Stimulated activated CD8-positive, alpha-beta memory T cell treated with anti-CD3 and anti-CD28 coated beads, Interleukin-15, amount 100 ng/mL, for 48 hours (primary cell): Measurements from ENCODE around the gene MOCS2.
"Not testable (repeated sequence)": the region's sequence is repeated elsewhere in the genome, so short reads cannot be mapped to it uniquely, and the experiment has no call there.

Experiments
- DNase-seq, 2 donors: peaks; one replicate each; pipeline ENCODE4 v3.0.0-alpha.2; 2020; ENCODE audit warnings: low read depth in 2 of 2

Gene MOCS2, protein sequence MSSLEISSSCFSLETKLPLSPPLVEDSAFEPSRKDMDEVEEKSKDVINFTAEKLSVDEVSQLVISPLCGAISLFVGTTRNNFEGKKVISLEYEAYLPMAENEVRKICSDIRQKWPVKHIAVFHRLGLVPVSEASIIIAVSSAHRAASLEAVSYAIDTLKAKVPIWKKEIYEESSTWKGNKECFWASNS

GRCh38 chr5:53109443-53110127, at the start of gene MOCS2:
Gene MOCS2, minus strand, starts transcription at chr5:53109757. Its CDS starts 2,583 bp downstream, at chr5:53107174.
- DNase-seq, result peak; percentile 86 to 87

- DNase-seq, result no peak
Observed at GRCh38 chr5:53151713-53152458, 42.3 kb upstream of the MOCS2 start.

DNA sequence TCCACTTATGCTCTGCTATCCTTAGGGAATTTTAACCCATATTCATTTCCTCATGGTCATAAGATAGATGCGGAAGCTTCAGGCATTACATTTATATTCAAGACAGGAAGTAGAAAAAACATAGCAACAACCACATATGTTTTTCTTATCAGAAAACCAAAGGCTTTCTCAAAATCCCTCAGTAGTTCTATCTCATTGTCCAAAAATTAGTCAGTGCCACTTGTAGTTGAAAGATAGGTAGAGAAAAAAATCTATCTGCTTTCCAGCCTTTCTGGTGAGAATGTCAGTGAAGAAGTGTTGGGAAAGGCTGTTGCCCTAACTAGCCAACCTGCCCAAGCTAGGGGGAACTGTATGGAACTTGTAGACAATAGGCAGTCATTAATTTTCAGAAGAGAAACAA, 23.5 kb upstream of the MOCS2 start:
- DNase-seq, result no peak

- no peak for DNase-seq
Observed at GRCh38 chr5:53130266-53130665, 20.7 kb upstream of the MOCS2 start.

GRCh38 chr5:53128481-53128880, 18.9 kb upstream of the MOCS2 start:
- no peak for DNase-seq

- DNase-seq, result no peak
Observed at GRCh38 chr5:53127107-53127506, 17.6 kb upstream of the MOCS2 start.

- no peak for DNase-seq
Observed at GRCh38 chr5:53126521-53126920, 17.0 kb upstream of the MOCS2 start.

DNA sequence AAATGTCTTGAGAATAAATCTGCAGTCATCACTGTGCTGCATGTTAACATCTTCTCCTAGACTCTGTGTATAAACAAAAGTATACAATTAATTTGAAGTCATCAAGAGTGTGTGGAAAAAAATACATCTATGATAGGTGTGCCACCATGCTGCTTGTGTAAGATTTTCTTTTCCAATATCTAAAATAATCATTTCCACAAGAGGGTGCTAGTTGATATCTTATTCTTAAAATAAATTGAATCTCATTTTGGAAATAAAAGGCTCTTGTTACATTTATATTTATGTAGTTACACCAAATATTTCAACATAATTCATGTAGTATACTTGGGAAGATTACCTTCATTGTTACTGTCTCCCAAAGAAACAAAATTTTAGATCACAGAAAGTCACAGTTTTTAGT, 14.1 kb upstream of the MOCS2 start:
- DNase-seq, result no peak

DNA sequence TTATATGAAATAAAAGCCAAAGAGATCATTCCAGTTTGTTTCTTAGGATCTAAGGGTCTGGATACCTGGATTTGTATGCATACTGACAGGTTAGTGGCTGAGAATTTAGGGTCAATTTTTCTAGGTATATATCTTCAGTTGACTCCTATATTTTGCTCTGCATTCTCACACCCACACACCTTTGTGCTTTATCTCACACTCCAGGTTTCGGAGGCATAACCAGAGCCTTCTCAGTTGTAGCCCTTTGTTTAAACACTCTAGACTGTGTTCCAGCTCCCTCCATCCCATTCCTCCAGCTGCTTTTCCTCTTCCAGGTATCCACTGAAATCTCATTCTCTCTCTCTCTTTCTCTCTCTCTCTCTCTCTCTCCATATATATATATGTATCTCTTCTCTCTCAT, 10.6 kb upstream of the MOCS2 start:
- no peak for DNase-seq

DNA sequence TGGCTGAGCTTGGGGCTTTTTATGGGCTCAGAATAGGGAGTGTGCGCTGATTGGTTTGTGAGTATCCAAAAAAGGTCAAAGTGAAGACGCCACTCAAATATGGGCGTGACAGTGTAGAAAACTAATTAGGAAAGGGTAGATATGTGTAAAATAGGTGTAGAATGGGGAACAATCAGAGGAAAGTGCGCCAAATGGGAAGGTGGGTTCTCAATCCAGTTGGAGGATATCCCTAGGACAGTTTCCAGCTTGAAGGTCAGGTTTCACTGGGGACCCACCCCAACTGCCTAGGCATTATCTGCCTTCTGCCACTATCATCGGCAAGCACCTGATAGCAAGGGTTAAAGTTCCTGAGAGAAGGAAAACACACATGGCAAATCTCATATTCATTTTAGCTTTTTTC, 9.3 kb upstream of the MOCS2 start:
- no peak for DNase-seq

DNA sequence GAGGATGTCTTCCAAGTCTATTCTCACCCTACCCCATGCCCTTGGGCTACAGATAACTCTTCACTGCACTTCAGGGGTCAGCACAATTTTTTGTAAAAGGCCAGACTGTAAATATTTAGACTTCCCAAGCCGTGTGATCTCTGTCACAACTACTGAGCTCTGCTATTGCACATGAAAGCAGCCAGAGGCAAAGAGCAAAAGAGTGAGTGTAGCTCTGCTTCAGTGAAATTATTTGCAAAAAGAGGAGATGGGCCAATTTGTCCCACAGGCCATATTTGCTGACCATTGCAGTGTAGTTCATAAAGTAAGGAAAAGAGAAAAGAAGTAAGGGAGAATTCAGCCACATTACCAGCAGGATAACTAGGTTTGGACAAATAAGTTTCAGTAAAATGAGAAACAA, 7.0 kb upstream of the MOCS2 start:
- DNase-seq, result no peak

GRCh38 chr5:53114988-53115387, 5.4 kb upstream of the MOCS2 start:
- DNase-seq, result no peak

DNA sequence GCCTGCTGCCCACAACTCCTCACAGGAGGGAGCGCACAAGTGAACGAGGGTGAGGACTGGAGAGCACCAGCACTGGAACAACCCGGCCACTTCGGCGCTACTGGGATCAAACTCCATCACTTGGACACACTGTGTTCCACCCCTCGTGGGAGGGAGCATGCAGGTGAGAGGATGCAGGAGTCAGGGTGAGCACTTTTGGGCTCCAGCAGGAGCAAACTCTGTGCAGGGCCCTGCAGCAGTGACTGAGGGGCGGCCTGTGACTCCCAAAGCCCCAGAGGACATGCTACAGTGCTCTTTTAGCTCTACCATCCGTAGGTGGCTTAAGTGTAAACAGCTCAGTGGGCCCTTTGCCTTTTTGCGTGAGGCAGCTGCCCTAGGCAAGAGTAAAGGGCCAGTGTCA, 4.4 kb upstream of the MOCS2 start:
- DNase-seq, result no peak

DNA sequence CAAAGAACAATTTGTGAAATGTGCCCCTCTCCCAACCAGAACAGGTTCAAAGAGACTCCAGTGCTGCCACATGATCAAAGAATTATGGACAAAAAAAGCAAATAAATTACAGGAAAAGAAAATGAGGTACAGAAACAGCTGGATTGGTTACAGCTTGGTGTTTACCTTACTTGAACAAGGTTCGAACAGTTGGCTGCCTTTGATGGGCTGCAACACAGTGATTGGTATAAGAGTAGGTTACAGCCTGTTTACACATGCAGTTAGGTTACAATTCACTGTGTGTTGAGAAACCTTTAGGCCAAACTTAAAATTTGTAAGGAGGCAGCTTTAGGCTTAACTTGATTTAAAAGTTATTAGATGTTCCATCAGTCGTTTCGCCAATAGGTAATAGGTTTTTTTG, 3.4 kb upstream of the MOCS2 start:
- DNase-seq, result no peak

GRCh38 chr5:53112307-53112706, 2.8 kb upstream of the MOCS2 start:
- DNase-seq, result not testable (repeated sequence)

GRCh38 chr5:53111139-53111538, 1.6 kb upstream of the MOCS2 start:
- no peak for DNase-seq

DNA sequence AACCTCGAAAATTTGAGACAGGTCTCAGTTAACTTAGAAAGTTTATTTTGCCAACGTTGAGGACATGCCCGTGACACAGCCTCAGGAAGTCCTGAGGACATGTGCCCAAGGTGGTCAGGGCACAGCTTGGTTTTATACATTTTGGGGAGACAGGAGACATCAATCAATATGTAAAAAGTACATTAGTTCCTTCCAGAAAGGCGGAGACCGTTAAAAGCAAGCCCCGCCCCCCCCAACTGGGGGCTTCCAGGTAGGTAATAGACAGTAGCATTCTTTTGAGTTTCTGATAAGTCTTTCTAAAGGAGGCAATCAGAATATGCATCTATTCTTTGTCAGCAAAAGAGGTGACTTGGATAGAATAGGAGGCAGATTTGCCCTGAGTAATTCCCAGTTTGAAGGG, 599 bp upstream of the MOCS2 start:
- no peak for DNase-seq

- DNase-seq, result no peak
Observed at GRCh38 chr5:53109056-53109442, 508 bp downstream of the MOCS2 start.

- DNase-seq, result no peak
Observed at GRCh38 chr5:53105611-53106300, 3.8 kb downstream of the MOCS2 start.

- DNase-seq, result no peak
Observed at GRCh38 chr5:53100606-53101005, 9.0 kb downstream of the MOCS2 start.

DNA sequence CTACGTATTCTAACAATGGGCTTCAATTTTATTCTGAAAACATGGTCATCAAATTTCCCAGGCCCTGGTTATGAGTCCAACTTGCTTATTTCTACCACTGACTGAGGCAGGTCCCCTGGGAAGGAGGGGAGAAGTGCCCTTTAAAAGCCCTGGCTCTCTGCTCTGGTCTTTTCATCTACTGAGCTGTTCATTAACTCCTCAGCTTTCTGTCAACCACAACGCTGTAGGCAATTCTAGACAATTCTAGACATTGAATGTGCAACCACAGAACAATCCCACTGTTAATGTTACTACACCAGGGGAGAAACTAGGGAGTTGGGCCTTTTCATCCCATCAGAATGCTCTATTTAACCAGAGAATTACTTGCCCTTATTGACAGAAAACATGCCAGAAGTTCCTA, 10.0 kb downstream of the MOCS2 start:
- DNase-seq, result no peak

GRCh38 chr5:53095931-53096525, 13.5 kb downstream of the MOCS2 start:
- peak; percentile 25 to 32 for DNase-seq
